Stimulated activated CD8-positive, alpha-beta memory T cell treated with anti-CD3 and anti-CD28 coated beads, Interleukin-15, amount 100 ng/mL, for 1 hour (primary cell): ENCODE results near the gene STK39.

Experiments
- DNase-seq: peaks from one replicate; pipeline ENCODE4 v3.0.0-alpha.2; 2020; ENCODE audit warnings: low read depth

The STK39 gene

DNA sequence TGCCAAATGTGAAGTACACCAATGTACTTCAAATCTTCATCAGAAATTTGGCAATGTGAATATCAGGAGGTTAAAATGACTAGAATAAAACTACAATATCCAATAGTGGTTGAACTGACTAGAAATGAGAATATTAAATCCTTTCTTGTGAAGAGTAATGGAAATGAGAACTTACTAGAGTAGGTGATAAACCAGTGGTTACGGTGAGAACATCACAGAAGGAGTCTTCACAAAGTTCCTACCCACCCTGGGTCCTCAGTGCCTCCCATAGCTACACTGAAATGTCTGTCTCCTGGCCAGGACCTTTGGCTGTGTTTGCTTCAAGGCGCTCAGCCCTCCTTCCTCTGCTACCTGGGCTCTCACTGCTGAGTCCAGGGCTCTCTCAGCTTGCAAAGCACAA lies 289.7 kb downstream of the STK39 start:
- no peak for DNase-seq

DNA sequence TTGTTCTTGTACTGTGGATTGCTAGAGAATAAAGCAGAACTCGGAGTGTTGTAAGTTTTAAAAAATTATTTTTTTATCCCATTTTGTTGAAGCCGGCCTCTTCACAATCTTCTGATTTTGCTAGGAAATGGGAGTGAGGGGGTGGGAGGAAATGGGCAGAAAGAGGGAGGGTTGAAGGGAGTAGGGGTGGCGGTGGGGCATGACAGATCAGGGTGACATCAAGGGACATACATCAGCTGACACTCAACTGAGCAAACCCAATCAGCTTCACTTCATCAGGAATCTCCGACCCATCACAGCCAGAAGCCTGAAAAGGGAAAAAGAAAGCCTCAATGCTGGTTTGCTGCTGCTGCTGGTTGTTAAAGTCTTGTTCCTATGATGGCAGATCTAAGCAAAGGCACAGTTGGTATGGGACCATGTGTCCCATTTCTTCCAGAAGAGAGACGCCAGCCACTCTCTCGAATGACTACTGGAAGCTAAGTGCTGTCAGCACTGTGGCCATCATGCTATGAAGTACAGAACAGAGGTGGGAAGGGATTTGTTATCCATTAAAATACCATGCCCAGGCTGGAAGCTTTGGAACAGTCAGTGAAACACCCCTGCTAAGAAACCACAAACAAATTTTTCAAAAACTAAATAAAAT lies 292.0 kb downstream of the STK39 start:
- no peak for DNase-seq

DNA sequence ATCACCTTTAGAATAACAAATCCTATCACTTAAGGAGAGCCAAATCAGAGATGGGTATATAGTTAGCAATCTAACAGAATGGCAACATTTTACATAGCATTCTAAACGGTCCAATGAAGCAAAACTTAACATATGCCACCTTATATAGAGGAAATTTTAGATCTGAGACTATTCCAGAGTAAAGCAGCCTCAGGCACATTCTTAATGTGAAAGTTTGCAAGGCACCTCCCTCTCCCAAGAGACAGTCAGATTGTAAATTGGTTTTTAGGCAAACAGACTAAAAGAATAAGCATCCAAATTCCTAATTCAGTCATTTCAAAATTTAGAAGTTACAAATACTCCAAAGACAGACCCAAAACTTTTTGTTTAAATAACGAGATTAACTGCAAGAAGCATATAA lies 292.9 kb downstream of the STK39 start:
- no peak for DNase-seq

DNA sequence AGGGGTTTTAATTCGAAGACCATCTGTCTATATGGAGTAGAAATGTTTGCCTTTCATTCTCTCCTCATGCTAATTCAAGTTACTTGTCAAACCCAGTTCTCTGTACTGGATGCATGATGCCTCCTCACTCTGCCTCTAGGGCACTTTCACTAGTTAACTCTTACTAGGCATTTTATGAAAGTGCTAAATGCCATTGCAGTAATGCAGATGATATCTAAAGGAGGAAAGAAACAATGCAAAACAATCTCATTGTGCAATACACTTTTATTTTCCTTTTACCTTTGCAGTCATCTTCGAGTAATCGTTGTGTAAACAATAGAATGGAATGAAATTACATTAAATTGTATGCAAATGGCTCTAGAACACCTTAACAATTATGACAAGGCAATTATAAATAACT lies 293.6 kb downstream of the STK39 start:
- no peak for DNase-seq

DNA sequence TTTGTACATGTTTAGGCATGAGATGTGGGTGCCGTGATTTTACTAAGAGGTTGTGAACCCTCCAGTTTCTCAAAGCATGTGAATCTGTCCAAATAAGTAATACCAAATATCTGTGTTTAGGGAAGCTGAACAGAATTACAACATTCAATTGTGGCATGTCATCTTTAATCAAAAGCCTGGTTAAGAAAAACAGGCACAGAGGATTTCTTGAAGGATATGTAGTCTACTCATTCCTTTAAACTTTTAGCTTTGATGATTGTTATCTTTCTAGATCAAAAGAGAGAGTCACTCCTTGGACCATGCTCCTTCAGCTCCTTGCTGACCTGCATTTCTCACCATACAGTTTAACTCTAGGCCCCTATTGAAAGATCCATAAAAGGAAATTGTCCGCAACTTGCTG lies 296.8 kb downstream of the STK39 start:
- DNase-seq, result no peak

DNA sequence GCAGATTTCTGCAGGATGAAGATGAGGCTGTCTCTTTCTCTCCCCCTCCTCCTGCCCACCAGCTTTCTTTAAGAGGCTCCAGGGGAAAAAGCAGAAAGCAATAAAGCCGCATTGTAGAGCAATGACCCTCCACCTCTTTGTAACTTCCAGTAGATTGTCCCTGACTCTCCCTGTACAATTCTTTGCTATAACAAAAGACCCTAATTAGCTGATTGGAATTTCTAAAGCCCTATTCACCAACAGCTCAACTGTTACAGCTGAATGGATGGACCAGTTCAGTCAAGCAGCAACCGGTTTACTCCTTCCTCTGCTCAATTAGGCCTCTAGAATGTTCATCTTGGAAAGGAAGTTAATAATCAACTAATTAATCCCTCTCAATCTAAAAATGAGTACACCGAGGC lies 301.0 kb downstream of the STK39 start:
- no peak for DNase-seq

DNA sequence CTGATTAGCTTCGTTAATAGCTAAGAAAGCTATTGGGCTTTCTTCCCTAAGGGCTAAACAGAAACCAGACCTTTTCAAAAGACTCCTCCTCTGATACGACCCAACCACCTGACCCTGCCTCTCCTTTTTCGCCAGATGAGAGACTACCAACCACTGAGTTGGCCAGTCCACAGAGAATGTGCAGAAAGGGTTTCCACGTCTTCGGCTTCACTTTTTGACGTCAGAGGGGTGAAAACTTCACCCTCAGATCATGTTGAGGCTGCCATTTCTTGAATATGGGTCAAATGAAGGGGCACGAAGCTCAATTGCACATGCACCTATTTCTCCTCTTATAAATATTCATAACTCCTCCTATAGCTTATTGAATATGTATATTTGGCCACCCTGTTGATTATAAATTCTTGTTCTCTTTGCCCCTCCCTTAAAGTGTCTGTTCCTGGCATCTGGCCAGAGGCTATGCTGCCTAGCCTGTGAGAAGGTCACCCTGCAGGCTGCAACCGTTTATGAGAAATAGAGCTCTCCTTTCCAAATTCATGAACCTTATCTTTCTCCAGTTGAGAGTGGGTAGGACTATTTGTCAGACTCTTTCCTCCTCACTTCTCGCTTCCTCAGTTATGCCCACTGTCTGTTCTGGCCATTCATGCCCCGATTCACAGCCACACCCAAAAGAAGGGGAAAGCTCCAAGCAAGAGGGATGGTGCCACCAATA lies 301.6 kb downstream of the STK39 start:
- no peak for DNase-seq

DNA sequence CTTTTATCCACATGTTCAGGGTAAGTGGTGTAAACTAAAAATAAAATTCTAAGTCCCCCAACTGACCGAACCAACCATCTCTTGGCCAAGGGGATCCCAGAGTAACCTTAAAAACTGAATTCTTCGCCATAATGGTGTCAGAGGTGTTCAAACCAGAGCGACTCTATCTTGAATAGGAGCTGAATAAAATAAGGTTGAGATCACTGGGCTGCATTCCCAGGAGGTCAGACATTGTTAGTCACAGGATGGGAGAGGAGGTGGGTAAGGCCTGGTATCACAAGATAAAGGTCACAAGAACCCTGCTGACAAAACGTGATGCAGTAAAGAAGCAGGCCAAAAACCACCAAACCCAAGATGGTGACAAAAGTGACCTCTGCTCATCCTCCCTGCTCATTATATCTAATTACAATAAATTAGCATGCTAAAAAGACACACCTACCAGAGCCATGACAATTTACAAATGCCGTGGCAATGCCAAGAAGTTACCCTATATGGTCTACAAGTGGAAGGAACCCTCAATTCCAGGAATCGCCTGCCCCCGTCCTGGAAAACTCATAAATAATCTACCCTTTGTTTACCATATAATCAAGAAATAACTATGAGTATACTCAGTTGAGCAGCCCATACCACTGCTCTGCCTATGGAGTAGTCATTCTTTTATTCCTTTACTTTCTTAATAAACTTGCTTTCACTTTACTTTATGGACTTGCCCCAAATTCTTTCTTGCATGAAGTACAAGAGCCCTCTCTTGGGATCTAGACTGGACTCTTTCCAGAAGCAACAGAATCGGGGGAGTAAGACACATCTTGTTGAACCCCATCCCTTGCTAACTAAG lies 302.4 kb downstream of the STK39 start:
- no peak for DNase-seq

DNA sequence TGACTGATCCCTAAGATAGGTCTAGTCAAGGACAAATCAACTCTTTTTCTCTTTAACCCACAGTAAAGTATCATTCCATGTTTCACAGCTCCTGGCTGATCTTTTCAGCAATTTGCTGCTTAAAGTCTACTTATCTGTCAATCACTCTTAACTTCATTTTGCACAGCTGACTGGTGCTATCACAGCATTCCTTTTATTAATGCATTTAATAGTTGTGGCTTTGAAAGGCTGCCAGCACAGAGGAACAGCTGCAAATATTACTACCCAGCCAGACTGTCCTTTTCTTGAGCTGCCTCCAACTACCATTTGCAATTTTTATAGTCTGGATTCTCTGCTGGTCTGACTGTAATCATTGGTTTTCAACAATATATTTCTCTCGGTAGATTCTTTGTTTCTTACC lies 303.5 kb downstream of the STK39 start:
- DNase-seq, result no peak

DNA sequence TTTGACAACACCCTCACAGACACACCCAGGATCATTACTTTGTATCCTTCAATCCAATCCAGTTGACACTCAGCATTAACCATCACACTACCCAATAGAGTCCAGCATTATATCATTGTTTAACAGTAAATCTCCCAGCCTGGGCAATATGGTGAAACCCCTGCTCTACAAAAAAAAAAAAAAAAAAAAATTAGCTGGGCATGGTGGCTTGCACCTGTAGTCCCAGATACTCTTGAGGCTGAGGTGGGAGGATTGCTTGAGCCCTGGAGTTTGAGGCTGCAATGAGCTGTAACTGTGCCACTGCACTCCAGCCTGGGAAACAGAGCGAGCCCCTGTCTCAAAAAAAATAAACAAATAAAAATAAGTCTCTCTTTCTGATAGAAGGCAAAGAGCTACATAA lies 304.0 kb downstream of the STK39 start:
- DNase-seq, result no peak

DNA sequence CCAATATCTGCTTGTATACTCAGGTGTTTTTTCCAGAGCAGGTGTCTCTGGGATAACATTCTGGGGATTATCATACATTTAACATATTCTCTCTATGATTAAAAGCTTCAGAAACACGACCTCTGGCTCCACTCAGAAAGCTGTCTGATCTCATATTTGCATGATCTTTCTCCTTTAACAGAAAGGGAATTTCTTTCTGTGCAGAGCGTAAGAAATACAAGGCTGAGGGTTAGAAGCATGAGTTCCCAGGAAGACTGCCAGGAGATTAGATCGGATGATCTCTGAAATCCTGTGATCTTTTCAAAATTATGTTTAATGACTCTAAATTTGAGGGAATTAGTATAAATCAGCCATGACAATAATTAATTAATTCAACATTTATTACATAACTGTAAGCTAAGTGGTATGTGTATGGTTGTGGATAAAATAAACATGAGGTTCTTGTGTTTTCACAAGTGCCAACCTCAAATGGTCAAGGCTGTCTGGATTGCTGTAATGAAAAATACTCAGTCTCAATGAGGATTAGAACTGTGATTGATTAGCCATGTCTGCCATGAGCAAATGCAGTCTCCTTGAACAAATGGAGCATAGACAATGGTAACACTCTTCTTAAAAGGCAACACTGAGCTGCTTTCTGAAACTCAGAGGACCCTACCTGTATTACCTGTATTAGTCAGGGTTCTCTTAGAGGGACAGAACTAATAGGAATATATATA lies 304.9 kb downstream of the STK39 start:
- DNase-seq, result no peak

DNA sequence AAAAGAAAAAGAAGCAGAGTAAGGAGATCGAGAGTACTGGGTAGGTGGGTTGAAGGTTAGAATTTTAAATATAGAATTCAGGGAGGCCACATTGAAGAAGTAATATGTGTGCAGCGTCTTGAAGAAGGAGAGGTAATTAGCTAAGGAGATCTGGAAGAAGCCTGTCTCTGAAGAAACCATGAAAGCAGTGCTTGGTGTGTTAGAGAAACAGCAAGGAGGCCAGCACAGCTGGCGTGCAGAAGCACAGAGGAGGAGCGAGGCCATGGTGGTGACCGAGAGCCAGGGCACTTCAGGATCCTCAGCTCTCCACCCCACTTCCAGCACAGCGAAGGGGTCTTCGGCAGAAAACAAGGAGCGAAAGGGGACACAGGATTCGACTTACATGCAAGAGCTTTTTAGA lies 305.8 kb downstream of the STK39 start:
- DNase-seq, result no peak

DNA sequence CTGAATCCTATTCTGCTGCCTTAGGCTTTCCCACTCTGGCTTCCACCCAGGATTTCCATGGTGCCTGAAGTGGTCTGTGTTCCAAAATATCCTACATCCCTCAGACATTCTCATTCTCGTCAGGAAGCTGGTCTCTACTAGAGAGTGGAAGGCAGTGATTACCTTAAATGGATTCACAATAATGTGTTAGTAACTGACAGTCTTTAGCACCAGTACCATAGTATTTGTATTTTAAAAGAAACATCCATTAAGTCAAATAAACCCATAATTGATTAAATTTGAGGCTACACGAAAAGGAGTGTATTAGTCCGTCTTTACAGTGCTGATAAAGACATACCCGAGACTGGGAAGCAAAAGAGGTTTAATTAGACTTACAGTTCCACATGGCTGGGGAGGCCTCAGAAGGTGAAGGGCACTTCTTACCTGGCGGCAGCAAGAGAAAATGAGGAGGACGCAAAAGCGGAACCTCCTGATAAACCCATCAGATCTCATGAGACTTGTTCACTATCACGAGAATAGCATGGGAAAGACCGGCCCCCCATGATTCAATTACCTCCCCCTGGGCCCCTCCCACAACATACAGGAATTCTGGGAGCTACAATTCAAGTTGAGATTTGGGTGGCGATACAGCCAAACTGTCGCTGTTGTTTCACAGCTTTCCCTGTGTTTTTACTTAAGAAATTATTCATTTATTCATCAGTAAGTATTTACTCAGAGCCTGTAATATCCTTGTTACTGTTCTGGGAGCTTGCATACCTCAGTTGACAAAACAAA lies 306.5 kb downstream of the STK39 start:
- no peak for DNase-seq

DNA sequence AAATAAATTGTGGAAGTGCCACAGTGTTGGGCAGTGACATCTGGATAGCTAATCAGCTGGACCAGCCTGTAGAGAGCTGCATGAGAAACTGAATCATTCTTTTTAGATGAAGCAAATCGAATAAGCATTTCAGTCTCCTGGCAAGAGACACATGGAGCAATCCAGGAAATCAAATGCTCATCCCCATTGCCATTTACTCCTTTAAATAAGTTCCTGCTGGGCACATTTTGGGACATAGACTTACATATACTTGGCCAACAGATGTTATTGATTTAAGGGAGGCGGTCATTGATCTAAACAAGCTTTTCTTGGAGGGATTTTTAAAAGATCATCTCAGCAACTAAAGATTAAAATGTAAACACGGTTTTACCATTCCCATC lies 307.1 kb downstream of the STK39 start:
- DNase-seq, result no peak

DNA sequence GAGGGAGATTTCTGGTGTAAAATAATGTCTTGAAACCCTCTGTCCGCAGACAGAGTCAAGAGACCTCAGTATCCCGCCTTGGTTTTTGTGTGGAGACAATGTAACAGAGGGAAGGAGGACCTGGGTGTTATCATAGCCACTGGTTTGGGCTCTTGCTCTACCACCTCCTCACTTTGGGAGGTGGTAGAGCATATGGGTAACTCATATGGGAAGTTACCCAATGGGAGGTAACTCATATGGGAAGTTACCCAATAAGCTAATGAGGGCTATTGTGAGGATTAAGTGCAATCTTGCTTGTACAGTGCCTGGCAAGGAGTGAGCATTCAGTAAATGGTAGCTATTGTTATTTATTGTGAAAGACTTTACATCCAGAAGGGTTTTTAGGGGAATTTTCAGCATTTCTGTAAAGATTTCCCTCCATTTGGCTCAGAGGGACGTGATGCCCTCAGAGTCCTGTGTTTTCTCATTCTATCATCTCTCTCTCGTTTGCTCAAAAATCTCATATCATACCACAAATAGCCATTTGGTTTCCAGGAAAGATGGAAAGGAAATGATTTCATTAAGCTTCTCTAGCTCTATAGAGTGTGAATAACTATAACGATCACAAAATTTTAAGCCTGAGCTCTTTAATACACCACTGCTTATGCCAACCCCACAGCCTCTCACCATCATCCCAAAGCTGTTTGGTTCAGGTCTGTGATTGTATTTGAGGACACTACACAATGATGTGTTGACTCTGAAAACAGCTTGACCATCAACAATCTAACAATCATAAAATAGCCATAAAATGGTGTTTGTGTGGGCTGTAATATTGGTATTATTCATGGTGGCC lies 307.7 kb downstream of the STK39 start:
- no peak for DNase-seq

DNA sequence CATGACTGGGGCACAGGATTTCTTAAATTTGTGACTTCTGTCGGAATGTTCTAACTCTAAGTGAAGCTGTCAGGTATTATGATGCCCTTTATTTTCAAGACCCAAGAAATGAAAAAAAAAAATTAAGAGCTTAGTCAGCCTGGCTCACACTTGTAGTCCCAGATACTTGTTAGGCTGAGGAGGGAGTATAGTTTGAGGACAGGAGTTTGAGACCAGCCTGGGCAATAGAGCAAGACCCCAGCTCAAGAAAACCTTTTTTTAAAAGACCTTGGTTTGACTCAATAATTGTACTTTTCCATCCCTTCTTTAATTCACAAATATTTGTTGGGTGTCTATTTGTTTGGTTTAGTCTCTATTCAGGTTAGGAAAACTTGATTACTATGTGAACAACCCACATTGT lies 310.0 kb downstream of the STK39 start:
- DNase-seq, result no peak

DNA sequence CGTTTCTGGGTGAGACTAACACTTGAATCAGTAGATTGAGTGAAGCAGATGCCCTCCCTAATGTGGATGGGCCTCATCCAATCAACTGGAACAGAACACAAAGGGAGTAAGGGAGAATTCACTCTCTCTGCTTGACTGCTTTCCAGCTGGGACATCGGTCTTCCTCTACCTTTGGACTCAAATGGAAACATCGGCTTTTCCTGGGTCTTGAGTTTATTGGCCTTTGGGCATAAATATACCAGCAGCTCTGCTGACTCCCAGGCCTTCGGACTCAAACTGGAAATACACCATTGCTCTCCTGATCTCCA lies 311.6 kb downstream of the STK39 start:
- no peak for DNase-seq

DNA sequence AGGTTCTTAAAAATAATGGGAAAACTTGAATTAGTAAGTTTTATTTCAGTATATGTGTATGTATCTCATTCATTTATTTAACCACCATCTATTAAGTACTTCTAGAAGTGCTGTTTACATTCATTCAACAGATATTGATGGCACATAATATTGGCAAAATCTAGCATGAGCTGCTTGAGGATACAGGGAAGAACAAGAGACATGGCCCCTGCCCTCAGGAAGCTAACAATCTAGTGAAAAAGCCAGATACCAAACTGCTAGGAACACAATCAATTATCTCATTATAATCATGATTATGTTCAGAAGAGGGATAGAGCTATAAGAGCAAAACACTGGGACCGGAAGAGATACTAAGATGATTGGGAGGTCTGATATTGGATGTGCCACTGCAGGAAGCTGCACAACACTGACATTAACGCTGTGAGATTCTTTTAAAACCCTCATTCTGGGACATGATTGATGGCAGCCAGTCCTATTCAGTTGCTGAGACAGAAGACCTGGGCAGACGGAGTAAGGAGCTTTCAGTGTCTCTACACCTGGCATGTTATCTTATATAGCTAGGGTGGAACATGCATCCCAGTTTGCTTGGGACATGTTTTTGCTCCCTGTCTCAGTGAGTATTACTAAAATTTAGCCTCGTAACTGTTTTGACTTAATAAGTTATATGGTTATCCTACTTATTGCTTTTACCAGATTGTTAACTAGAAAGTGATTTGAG lies 314.1 kb downstream of the STK39 start:
- no peak for DNase-seq

DNA sequence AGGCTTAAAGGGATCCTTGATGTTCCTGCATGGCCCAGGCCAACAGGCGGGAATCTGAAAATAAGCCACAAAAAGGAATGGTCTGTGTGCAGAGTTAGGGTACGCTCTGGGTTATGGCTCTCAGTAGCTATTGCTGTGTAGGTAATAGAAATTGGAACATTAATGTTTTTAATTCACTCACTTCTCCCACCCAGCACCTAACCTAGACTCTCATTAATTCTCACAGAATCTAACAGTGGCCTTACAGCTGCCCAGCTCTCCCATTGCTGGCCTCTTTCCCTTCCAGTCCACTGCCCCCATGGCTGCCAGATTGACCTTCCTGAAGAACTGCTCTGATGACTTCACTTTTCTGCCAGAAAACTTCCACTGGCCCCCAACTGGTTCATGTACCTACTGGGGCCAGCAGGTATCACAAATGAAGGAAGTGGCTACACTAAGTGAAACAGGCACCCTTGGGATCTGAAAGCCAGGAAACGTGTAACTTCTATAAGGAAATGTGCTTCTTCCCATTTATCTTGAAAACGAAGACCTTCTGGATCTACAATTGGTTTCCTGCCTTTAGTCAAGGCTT lies 315.2 kb downstream of the STK39 start:
- DNase-seq, result no peak

DNA sequence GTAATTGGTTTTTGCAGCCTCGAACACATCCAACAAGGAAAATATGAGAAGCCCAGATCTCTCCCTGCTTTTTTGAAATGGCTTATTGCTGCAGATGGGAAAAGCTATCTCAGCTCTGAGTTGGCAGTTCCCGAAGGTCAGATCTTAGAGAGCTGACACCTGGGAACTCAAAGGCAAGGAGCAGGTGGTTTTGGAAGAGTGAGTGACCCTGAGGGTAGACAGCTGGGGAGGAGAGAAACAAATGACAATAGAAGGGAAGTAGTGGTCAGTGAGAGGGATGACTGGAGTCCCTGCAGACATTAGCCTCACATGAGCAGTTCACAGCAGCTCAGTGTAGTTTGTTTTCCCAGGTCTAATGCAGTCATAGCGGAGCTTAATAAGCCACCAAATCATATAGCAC lies 317.9 kb downstream of the STK39 start:
- DNase-seq, result no peak
